IMR-90 (cell line): ENCODE measurements around the gene PRTG. TPM values are rescaled to one million over a fixed set of nuclear protein-coding genes. Genes with fewer than 3 reads are reported as not detected.

Experiments
- ATAC-seq: fragments of 200-7000 bp; cut with Tn5 transposase; 2 replicates; pipeline ENCODE4 v1.9.1; 2020; ENCODE audit warnings: low read depth, mild to moderate bottlenecking, moderate library complexity
- BruUV-seq: library from RNA; stranded (reverse); fragments of 400-500 nt; replicated peaks from 2 replicates; lab custom pipeline; 2021; lab: Mats Ljungman, UMichigan
- CTCF ChIA-PET: fragments of 300-600 bp; formaldehyde crosslinking; extraction: SDS; loops from one replicate; lab custom pipeline; 2021; ENCODE audit warnings: antibody characterized with exemption; lab: Yijun Ruan, JAX
- POLR2A ChIA-PET: fragments of 300-600 bp; sonication (Branson Sonifier 250); formaldehyde crosslinking; loops from one replicate; lab custom pipeline; 2022; ENCODE audit warnings: antibody characterized with exemption; ENCODE audit not compliant: unreplicated experiment; lab: Charles Lee
- DNase-seq: peaks from one replicate; pipeline ENCODE4 v3.0.0; 2013
- H2AFZ ChIP-seq: replicated peaks from 2 replicates; pipeline ENCODE3; 2013; ENCODE audit warnings: low read length, mild to moderate bottlenecking; ENCODE audit not compliant: poor library complexity
- H2AK5ac ChIP-seq: 2 replicates; pipeline ENCODE4 v1.6.1; 2013; ENCODE audit warnings: low read depth, low read length, inconsistent platforms
- H2AK9ac ChIP-seq: replicated peaks from 2 replicates; pipeline ENCODE3; 2013; ENCODE audit warnings: mild to moderate bottlenecking, low read depth, low read length, moderate library complexity; ENCODE audit not compliant: poor library complexity
- H2BK120ac ChIP-seq: 2 replicates; pipeline ENCODE4 v1.6.1; 2013; ENCODE audit warnings: low read depth, low read length, inconsistent platforms
- H2BK15ac ChIP-seq: 3 replicates; pipeline ENCODE4 v1.6.1; 2013; ENCODE audit warnings: low read depth, low read length, inconsistent platforms
- H2BK20ac ChIP-seq: 2 replicates; pipeline ENCODE4 v1.6.1; 2013; ENCODE audit warnings: low read depth, mild to moderate bottlenecking, inconsistent platforms, low read length, moderate library complexity
- H2BK5ac ChIP-seq: 2 replicates; pipeline ENCODE4 v1.6.1; 2013; ENCODE audit warnings: mild to moderate bottlenecking, low read depth, low read length, inconsistent platforms; ENCODE audit not compliant: poor library complexity, severe bottlenecking
- H3K14ac ChIP-seq: replicated peaks from 2 replicates; pipeline ENCODE4 v1.6.1; 2013; ENCODE audit warnings: low read depth, low read length, inconsistent platforms
- H3K18ac ChIP-seq: 2 replicates; pipeline ENCODE4 v1.6.1; 2013; ENCODE audit warnings: low read depth, low read length, control low read depth
- H3K23ac ChIP-seq: 2 replicates; pipeline ENCODE4 v1.6.1; 2013; ENCODE audit warnings: low read depth, low read length, inconsistent platforms
- H3K27ac ChIP-seq: 2 replicates; pipeline ENCODE4 v1.5.1; 2013; ENCODE audit warnings: mild to moderate bottlenecking, control low read depth, low read length; ENCODE audit not compliant: insufficient read depth
- H3K27me3 ChIP-seq: 2 replicates; pipeline ENCODE4 v1.6.1; 2013; ENCODE audit warnings: low read length; ENCODE audit not compliant: control insufficient read depth, insufficient read depth
- H3K36me3 ChIP-seq: 2 replicates; pipeline ENCODE4 v1.6.1; 2013; ENCODE audit warnings: low read length, mixed read lengths; ENCODE audit not compliant: control insufficient read depth, insufficient read depth
- H3K4ac ChIP-seq: 2 replicates; pipeline ENCODE4 v1.6.1; 2013; ENCODE audit warnings: low read depth, low read length, inconsistent platforms
- H3K4me1 ChIP-seq: 2 replicates; pipeline ENCODE4 v1.6.1; 2013; ENCODE audit warnings: low read length, mixed read lengths; ENCODE audit not compliant: control insufficient read depth, insufficient read depth
- H3K4me2 ChIP-seq: 2 replicates; pipeline ENCODE4 v1.6.1; 2013; ENCODE audit warnings: low read depth, mild to moderate bottlenecking, control low read depth, low read length, moderate library complexity
- H3K4me3 ChIP-seq: 2 replicates; pipeline ENCODE4 v1.5.1; 2013; ENCODE audit warnings: low read depth, mild to moderate bottlenecking, control low read depth, low read length, moderate library complexity; ENCODE audit not compliant: insufficient read depth
- H3K56ac ChIP-seq: 2 replicates; pipeline ENCODE4 v1.6.1; 2013; ENCODE audit warnings: low read length, inconsistent platforms; ENCODE audit not compliant: insufficient read depth; ENCODE audit errors: extremely low read depth
- H3K79me1 ChIP-seq, 2 experiments: 2 replicates each; pipeline ENCODE4 v1.6.1; 2013; ENCODE audit warnings: low read length in 2 of 2, inconsistent platforms in 1 of 2, low read depth in 1 of 2
- H3K9ac ChIP-seq: 2 replicates; pipeline ENCODE4 v1.6.1; 2013; ENCODE audit warnings: low read depth, low read length, control low read depth
- H3K9me1 ChIP-seq: 2 replicates; pipeline ENCODE4 v1.6.1; 2013; ENCODE audit warnings: low read length, inconsistent platforms; ENCODE audit not compliant: insufficient read depth
- H3K9me3 ChIP-seq: 2 replicates; pipeline ENCODE4 v1.6.1; 2013; ENCODE audit warnings: low read length; ENCODE audit not compliant: control insufficient read depth, insufficient read depth
- H4K20me1 ChIP-seq: 2 replicates; pipeline ENCODE4 v1.6.1; 2013; ENCODE audit warnings: low read length, inconsistent platforms; ENCODE audit not compliant: insufficient read depth
- H4K5ac ChIP-seq: 2 replicates; pipeline ENCODE4 v1.6.1; 2013; ENCODE audit warnings: mild to moderate bottlenecking, low read depth, low read length, control low read depth
- H4K8ac ChIP-seq, 2 experiments: 2 replicates each; pipeline ENCODE4 v1.6.1; 2013; ENCODE audit warnings: low read depth in 2 of 2, low read length in 2 of 2, control low read depth in 1 of 2, inconsistent platforms in 1 of 2
- H4K91ac ChIP-seq: 2 replicates; pipeline ENCODE4 v1.6.1; 2013; ENCODE audit warnings: low read depth, low read length, inconsistent platforms; ENCODE audit not compliant: insufficient read depth
- CHD1 ChIP-seq: IDR thresholded peaks from 2 replicates; pipeline ENCODE4 v1.6.1; 2012; ENCODE audit warnings: low read depth, low read length, improper control_type of control experiment
- RFX5 ChIP-seq: IDR thresholded peaks from 2 replicates; pipeline ENCODE4 v1.8.0; 2012; ENCODE audit warnings: low read depth, mild to moderate bottlenecking, low read length, moderate library complexity
- USF2 ChIP-seq: fragments of 150-350 bp; IDR thresholded peaks from 2 replicates; pipeline ENCODE4 v1.6.1; 2017; ENCODE audit warnings: mild to moderate bottlenecking, antibody characterized with exemption, low read length, low read depth
- WGBS, 2 experiments: methylation state at CpG; one replicate each; pipeline versions ENCODE4 v1.1.5 to v1.1.7; 2013; ENCODE audit warnings: missing lambda C conversion rate in 2 of 2; ENCODE audit not compliant: insufficient read length in 1 of 2; ENCODE audit errors: extremely low coverage in 2 of 2; 5-methylcytosine and 5-hydroxymethylcytosine counted together
- dilution Hi-C: fragments of 300-500 bp; cut with HindIII; formaldehyde crosslinking; loops from one replicate; pipeline ENCODE4 v1.14.3; 2018; ENCODE audit warnings: low sequenced_read_pairs; ENCODE audit not compliant: unreplicated experiment
- in situ Hi-C: fragments of 300-500 bp; cut with MboI; formaldehyde crosslinking; loops from 3 replicates; pipeline ENCODE4 v1.14.3; 2019; ENCODE audit warnings: low sequenced_read_pairs, inconsistent platforms, mixed read lengths
- intact Hi-C: fragments of 100-400 bp; cut with micrococcal nuclease; formaldehyde crosslinking; loops from 2 replicates; pipeline ENCODE4 v1.10.0; 2022
- polyA plus RNA-seq, 3 experiments: library from polyadenylated mRNA; depleted of rRNA; stranded (reverse); fragments of >200 nt; gene quantifications; 2 replicates each; pipeline ENCODE4 v1.2.3, GENCODE V29; 2012; ENCODE audit warnings: low replicate concordance in 1 of 3
- total RNA-seq: library from RNA; depleted of rRNA; stranded (reverse); fragments of >200 nt; gene quantifications from 2 replicates; pipeline ENCODE4 v1.2.3, GENCODE V29; 2012

PRTG gene
- total and polyA plus RNA-seq, 2 of the 4 experiments (the other 2 are of a cell fraction) = 0.99 to 1.4 TPM

GRCh38 chr15:55714064-55714463 is 28.9 kb downstream of the PRTG start:
- Histone ChIP-seq H3K9me3 (no peaks in the 10 kb centered on the region), H4K5ac (no peak overlapping the region), H3K56ac (no peak overlapping the region), H2AK5ac (no peak overlapping the region), H4K91ac (no peak overlapping the region), H3K79me1 (no peaks in the 10 kb centered on the region), H3K23ac (no peak overlapping the region), H3K27ac (no peak overlapping the region), H3K14ac (no peak overlapping the region), H3K4ac (no peak overlapping the region), H2BK5ac (no peak overlapping the region), H2BK20ac (no peak overlapping the region), H2BK120ac (no peak overlapping the region), H3K27me3 (no peaks in the 10 kb centered on the region), H3K9me1 (no peaks in the 10 kb centered on the region), H3K4me3 (no peak overlapping the region), H2AK9ac (no peak overlapping the region), H4K8ac (no peak overlapping the region), H3K4me2 (no peak overlapping the region), H3K18ac (no peak overlapping the region), H3K36me3 (no peaks in the 10 kb centered on the region), H2AFZ (no peak overlapping the region), H3K4me1 (no peaks in the 10 kb centered on the region), H2BK15ac (no peak overlapping the region), H4K20me1 (no peaks in the 10 kb centered on the region), H3K9ac (no peak overlapping the region)
- ATAC-seq (no peak), DNase-seq (no peak)
- ChIA-PET CTCF (interaction anchor here (1.2 kb wide), 1 partner anchor 65 kb away, joined by 3 read pairs; no protein-coding TSS in a partner anchor), POLR2A (interaction anchor here (0.5 kb wide), 1 partner anchor 113 kb away, joined by 3 read pairs; no protein-coding TSS in a partner anchor)
- in situ Hi-C loops (no loop called here), intact Hi-C loops (no loop called here), dilution Hi-C loops (no loop called here)
- TF ChIP-seq RFX5 (no peak), CHD1 (no peak), USF2 (no peak)
- no CpG with 5 or more reads among the region's 2 CpGs for WGBS, 2 experiments
- BruUV-seq = no TSS peak
